ENCODE results near the gene FILIP1.
"Not testable (repeated sequence)": the region's sequence is repeated elsewhere in the genome, so short reads cannot be mapped to it uniquely, and the experiment has no call there.

The FILIP1 gene

DNA sequence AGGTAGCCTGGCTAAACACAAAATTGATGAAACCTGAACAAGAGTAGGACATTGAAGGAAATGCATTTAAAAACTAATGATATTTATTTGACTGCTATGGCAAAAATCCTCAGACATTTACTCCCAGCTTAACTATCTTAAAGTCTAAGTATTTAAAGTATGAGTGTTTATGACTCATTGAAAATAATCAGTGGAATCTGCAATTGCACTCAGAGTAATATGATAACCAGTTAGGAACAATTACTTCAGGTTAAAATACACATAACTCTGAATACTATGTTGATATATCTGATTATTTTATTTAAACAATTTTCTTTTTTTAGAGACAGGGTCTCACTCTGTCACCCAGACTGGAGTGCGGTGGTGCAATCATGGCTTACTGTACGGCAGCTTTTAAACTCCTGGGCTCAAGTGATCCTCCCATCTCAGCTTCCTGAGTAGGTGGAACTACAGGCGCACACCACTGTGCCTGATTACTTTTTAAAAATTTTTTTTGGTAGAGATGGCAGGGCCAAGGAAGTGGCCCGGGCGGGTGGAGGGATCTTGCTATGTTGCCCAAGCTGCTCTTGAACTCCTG lies 43.9 kb downstream of the FILIP1 start:
- peak; percentile 36 for DNase-seq (ENCODE audit: low spot score)

DNA sequence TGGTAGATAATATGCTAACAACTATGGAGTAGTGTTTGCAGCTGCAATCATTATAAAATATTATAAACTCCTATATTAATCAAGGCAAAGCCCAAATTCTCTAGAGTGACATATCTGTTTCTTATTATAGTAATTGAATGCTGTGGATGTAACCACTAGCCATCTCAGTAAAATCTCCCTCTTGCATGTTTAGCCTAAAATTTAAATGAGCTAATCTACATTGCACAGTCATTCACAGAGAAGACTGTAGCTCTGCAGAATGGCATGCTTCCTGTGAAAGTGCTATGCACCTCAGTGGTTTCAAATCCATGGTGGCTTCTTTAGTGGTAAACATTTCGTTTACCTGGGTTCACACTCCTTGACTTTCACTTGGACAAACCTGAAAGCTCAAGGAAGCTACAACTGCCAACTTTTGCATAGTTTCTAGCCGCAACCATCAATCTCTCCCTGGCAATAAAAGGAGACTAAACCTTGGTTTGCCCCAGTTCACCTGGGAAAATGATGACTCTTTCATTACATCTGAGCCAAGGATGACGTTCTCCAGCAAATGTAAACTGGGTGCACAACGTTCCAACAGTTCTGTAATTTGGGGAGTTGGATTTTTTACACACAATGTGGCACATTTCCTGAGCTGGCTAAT lies 47.2 kb downstream of the FILIP1 start:
- no peak for DNase-seq (ENCODE audit: low spot score)

DNA sequence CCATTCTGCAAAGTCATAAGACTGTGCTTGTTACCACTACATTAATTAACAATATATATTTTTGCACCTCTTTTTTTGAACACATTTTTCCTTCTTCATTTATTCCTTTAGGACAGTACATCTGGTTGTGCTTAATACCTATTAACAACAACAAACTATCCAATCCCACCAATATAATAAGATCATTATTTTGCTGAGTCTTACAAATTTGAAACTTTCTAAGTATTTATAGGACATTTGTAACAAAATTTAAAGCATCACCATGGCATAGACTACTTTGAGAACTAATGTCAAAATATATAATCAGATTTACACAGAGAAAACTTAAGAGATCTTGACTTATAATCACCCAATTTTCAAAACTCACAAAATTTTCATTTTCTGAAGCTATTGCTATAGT lies 47.9 kb downstream of the FILIP1 start:
- DNase-seq (ENCODE audit: low spot score): no peak

DNA sequence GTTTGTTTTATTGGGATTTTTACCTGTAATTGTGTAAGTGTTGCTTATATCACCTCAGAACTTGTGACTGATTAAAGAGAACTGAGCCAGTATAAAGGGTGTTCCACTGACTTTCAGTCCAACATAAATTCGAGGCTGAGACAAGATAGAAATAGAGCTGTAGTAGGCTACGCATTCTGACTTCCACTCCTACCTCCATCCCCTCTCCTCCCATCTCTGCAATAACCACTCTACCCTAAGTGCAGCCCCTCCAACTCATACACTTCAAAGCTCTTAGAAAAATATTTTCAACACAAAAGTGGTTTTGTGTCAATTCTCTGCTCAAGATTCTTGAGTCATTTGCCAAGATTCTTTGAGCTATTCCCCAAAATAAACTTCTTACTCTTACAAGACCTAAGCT lies 48.7 kb downstream of the FILIP1 start:
- DNase-seq (ENCODE audit: low spot score): no peak

DNA sequence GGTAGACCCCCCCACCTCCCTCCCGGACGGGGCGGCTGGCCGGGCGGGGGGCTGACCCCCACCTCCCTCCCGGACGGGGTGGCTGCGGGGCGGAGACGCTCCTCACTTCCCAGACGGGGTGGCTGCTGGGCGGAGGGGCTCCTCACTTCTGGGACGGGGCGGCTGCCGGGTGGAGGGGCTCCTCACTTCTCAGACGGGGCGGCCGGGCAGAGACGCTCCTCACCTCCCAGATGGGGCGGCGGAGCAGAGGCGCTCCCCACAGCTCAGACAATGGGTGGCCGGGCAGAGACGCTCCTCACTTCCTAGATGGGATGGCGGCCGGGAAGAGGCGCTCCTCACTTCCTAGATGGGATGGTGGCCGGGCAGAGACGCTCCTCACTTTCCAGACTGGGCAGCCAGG lies 51.7 kb downstream of the FILIP1 start:
- not testable (repeated sequence) for DNase-seq (ENCODE audit: low spot score)

GRCh38 chr6:75441479-75441878 lies 52.1 kb downstream of the FILIP1 start:
- not testable (repeated sequence) for DNase-seq (ENCODE audit: low spot score)

DNA sequence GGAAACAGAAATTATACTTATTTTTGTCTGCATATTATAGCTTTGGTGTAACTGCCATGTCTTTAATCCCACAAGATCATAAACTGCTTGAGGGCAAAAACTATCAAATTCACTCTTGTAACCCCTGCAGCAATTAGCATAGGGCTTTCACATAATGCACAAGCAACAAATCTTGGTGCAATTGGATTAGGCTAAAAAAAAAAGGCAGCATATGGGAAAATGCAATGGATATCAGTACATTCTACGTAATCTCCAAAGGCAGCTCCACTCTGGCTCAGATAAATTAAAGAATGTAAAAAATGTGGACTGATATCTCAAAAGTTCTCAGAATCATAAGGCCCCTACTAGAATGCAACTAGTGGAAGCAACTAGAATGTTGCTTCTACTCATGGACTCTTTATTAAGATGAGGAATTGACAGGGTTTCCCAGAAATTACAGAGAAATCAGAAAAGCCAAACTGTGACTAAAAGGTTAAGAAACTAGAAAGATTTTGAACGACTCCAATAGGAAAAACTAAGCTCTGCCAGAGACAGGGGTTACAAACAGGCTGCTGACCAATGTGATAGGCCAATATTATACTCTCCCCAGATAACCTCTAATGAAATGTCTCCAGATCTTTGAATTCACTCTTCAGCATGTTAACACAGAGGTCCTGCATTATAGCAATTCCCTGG lies 55.0 kb downstream of the FILIP1 start:
- DNase-seq (ENCODE audit: low spot score): no peak

DNA sequence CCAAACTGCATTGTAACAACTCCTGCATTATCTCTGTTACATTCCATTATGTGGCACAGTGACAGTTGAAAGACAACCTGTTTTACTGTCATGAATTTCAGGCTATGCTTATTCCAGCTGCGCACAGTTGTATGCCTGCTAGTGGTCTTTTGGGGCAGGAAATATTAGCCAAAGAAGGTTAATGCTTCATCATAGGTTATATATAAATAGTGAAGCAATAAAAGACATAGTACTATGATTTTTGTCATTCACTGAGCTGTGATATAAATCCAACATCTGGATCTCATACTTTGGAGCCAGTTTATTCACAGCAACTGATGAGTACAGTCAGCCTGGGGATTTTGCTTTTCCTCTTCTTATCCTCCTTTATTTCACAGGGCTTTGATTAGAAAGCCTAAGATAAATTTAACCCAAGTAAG lies 55.6 kb downstream of the FILIP1 start:
- no peak for DNase-seq (ENCODE audit: low spot score)

DNA sequence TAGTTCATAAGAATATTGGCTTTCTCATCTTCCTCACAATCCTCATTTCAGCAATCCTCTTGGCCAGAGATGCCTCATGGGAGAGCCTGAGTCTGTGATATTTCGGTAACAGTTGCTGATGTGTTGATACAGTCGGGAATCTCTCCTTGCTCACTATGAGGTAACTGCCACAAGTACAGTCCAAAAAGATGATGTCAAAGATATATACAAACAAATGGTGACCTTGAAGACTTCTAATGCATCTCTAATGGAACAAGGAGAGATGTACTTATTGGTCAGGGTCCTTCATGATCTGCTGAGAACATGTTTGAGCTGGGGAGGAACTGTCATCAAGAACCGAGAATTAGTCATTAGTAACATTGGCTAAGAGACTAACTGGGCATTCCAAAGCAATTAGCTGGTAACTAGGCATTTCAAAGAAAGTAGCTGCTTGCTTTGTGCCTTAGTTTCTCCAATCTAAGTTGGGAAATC lies 56.1 kb downstream of the FILIP1 start:
- DNase-seq (ENCODE audit: low spot score): peak; percentile 68

- DNase-seq (ENCODE audit: low spot score): peak; percentile 28
Measured at GRCh38 chr6:75436869-75437268, 56.7 kb downstream of the FILIP1 start.

GRCh38 chr6:75432809-75433208 lies 60.8 kb downstream of the FILIP1 start:
- DNase-seq (ENCODE audit: low spot score): not testable (repeated sequence)

DNA sequence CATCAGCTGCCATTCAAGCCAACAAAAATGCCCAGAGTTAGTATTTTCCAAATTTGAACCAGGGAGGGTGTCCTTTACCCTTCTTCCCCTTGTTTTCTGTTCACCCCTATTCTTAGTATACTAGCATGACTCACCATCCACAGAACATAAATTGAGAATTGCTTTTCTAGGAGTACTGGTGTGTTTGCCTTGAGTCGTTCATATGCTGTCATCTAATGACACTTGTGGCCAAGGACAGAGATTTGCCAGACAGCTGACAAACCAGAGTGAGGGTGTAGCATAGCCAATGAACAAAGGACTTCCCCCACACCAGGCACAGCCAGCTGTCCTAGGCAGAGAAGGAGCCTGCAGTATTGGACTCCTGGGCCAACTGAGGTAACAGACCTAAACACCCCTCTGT lies 62.2 kb downstream of the FILIP1 start:
- DNase-seq (ENCODE audit: low spot score): peak; percentile 9

DNA sequence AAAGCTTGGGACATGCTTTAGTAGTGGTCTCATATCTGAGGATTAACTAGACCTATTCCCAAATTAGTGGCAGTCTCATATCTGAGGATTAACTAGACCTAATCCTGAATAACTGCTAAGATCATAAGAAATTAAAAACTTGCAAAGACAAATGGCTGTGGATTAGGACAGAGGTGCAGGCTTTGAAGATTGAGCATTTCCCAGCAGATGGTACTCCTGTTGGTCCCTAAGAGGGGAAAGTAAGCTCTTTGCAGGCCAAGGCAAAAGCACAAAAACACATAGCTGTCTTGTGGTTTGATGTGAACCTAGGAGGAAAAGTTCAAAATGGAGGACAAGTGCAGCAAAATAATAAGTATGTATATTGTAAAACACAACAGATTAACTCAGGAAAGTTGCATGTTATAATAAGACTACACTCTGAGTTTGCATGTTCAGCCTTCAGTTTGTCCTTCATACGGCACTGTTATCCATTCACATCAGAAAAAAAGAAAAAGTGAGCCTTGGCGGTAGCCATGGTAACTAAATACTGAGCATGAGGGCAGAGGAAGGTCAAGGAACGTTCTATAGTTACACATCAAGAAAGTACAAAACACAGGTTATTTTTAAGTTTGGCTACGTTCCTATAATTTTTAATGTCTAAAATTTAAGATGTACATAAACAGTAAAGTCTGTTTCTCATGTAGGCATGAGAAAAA lies 62.8 kb downstream of the FILIP1 start:
- DNase-seq (ENCODE audit: low spot score): no peak

- DNase-seq (ENCODE audit: low spot score): no peak
Measured at GRCh38 chr6:75429061-75429703, 64.4 kb downstream of the FILIP1 start.

GRCh38 chr6:75428204-75428603 lies 65.4 kb downstream of the FILIP1 start:
- DNase-seq (ENCODE audit: low spot score): no peak

DNA sequence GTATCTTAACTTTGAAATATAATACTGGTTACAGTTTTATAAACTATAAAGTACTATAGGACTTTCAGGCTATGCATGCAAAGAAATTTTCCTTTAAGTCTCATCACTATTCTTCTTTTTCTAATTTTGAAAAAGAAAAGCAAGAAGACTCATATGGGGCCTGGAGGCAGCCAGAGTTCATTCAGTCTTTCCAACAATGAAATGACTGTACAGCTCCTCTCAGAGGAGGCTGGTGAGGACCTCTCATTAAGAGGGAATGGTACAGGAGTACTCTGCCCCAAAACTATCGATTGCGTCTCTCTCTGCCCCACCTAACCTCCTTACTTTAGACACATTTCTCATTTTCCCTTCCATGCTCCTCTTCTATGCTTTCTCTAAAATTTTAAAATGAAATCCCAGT lies 66.3 kb downstream of the FILIP1 start:
- DNase-seq (ENCODE audit: low spot score): no peak

- no peak for DNase-seq (ENCODE audit: low spot score)
Measured at GRCh38 chr6:75424618-75425548, 68.7 kb downstream of the FILIP1 start.

GRCh38 chr6:75423386-75423785 lies 70.2 kb downstream of the FILIP1 start:
- DNase-seq (ENCODE audit: low spot score): no peak

- peak; percentile 25 for DNase-seq (ENCODE audit: low spot score)
Measured at GRCh38 chr6:75422024-75422639, 71.5 kb downstream of the FILIP1 start.

DNA sequence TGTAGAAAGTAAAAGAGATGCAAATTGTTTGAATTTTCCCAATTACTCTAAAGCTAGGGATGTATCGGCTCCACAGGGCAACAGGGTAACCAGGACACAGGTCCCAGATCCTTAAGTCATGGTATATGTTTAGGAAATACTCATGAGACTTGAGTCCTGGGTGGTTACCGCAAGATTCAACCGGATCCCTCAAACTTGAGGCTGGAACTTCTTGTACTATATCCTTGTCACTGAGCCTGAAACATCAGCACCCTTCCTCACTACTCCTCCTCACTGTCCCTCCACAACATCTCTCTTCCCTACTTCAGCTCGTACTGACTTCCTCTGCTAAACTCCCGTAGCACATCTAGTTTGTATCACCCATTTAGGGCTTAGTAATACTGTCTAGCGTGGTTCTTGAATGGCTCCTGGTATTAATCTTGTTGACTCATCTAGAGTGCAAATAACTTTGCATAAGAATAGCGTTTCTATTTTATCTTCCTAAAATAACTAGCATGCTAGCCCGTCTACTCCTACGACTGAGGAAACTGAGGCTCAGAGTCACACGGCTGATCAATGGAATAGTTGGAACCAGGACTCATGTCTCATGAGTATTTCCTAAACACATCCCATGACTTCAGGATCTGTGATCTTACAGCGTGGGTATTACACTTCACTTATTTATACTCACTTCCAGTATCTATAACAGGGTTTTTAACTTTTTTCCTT lies 72.1 kb downstream of the FILIP1 start:
- no peak for DNase-seq (ENCODE audit: low spot score)
